H1 (cell line): Measurements from ENCODE around the gene TRIM58. TPM values are rescaled to one million over a fixed set of nuclear protein-coding genes. Genes with fewer than 3 reads are reported as not detected.

ENCODE experiments used
- CTCF ChIA-PET: fragments of 300-600 bp; sonication (Branson Sonifier 250); formaldehyde crosslinking; loops from one replicate; lab custom pipeline; 2021; ENCODE audit not compliant: partially characterized antibody; lab: Charles Lee
- POLR2A ChIA-PET: fragments of 300-600 bp; sonication (Branson Sonifier 250); formaldehyde crosslinking; loops from one replicate; lab custom pipeline; 2021; ENCODE audit warnings: inconsistent platforms; ENCODE audit not compliant: partially characterized antibody; lab: Charles Lee
- DNase-seq, 2 experiments: peaks; one replicate each; pipeline versions ENCODE4 v3.0.0 to v3.0.0-alpha.2; 2010 to 2022; ENCODE audit warnings: low spot score in 2 of 2, low read depth in 1 of 2, mixed read lengths in 1 of 2
- FAIRE-seq: peaks from 2 replicates; lab custom pipeline; 2011; peaks lifted over from hg19 to GRCh38; lab: Jason Lieb, UNC
- H2AFZ ChIP-seq: 2 replicates; pipeline ENCODE4 v1.8.1; 2012; ENCODE audit warnings: low read length, inconsistent platforms
- H2AK5ac ChIP-seq: 2 replicates; pipeline ENCODE4 v1.6.1; 2013; ENCODE audit warnings: low read depth, low read length
- H2BK120ac ChIP-seq: replicated peaks from 2 replicates; pipeline ENCODE3; 2013; ENCODE audit warnings: low read depth, low read length, inconsistent platforms
- H2BK12ac ChIP-seq: 2 replicates; pipeline ENCODE4 v1.6.1; 2013; ENCODE audit warnings: low read depth, low read length
- H2BK15ac ChIP-seq: 2 replicates; pipeline ENCODE4 v1.6.1; 2013; ENCODE audit warnings: low read length
- H2BK20ac ChIP-seq: 2 replicates; pipeline ENCODE4 v1.6.1; 2013; ENCODE audit warnings: low read length
- H2BK5ac ChIP-seq: 2 replicates; pipeline ENCODE4 v1.6.1; 2013; ENCODE audit warnings: low read depth, low read length
- H3K14ac ChIP-seq: 2 replicates; pipeline ENCODE4 v1.6.1; 2013; ENCODE audit warnings: inconsistent platforms; ENCODE audit not compliant: insufficient read length
- H3K18ac ChIP-seq: 2 replicates; pipeline ENCODE4 v1.6.1; 2013; ENCODE audit warnings: low read length; ENCODE audit errors: extremely low read depth
- H3K23ac ChIP-seq: 2 replicates; pipeline ENCODE4 v1.6.1; 2013; ENCODE audit warnings: inconsistent platforms; ENCODE audit not compliant: insufficient read length
- H3K23me2 ChIP-seq: 2 replicates; pipeline ENCODE4 v1.6.1; 2013; ENCODE audit warnings: low read depth, low read length
- H3K27ac ChIP-seq: 2 replicates; pipeline ENCODE4 v1.6.1; 2011; ENCODE audit warnings: low read depth, low read length, inconsistent platforms
- H3K27me3 ChIP-seq, 4 experiments: replicated peaks in 1 of 4; 1 replicate in 1 of 4; 2 replicates in 3 of 4; pipeline versions ENCODE4 v1.6.1 to v1.8.1; 2011 to 2013; ENCODE audit warnings: low read length in 3 of 4, mild to moderate bottlenecking in 3 of 4, inconsistent platforms in 2 of 4, mixed read lengths in 2 of 4, moderate library complexity in 1 of 4; ENCODE audit not compliant: control insufficient read depth in 3 of 4, insufficient read depth in 3 of 4; ENCODE audit errors: extremely low read depth in 1 of 4
- H3K36me3 ChIP-seq, 4 experiments: 2 replicates each; pipeline versions ENCODE4 v1.6.1 to v1.8.1; 2011 to 2013; ENCODE audit warnings: mild to moderate bottlenecking in 4 of 4, low read length in 3 of 4, moderate library complexity in 2 of 4, control low read depth in 1 of 4, inconsistent platforms in 1 of 4; ENCODE audit not compliant: insufficient read depth in 4 of 4, control insufficient read depth in 2 of 4
- H3K4ac ChIP-seq: replicated peaks from 2 replicates; pipeline ENCODE3; 2013; ENCODE audit warnings: low read length, low read depth, mixed read lengths, inconsistent platforms; ENCODE audit not compliant: insufficient read length
- H3K4me1 ChIP-seq, 4 experiments: replicated peaks in 1 of 4; 1 replicate in 1 of 4; 2 replicates in 3 of 4; pipeline versions ENCODE4 v1.6.1 to v1.8.1; 2011 to 2013; ENCODE audit warnings: low read length in 3 of 4, inconsistent platforms in 2 of 4, mixed read lengths in 1 of 4; ENCODE audit not compliant: insufficient read depth in 4 of 4, control insufficient read depth in 3 of 4
- H3K4me2 ChIP-seq, 2 experiments: 2 replicates each; pipeline versions ENCODE4 v1.6.1 to v1.8.1; 2011 to 2013; ENCODE audit warnings: low read depth in 2 of 2, low read length in 2 of 2, control low read depth in 1 of 2, inconsistent platforms in 1 of 2, mild to moderate bottlenecking in 1 of 2; ENCODE audit not compliant: insufficient read depth in 1 of 2
- H3K4me3 ChIP-seq, 4 experiments: fragments of 200-600, 300-600 bp in 1 of 4; sonication (generic), shearing (Covaris generic), sonication (Bioruptor Twin) in 1 of 4; 2 replicates each; pipeline versions ENCODE4 v1.5.1 to v1.8.1; 2011 to 2016; ENCODE audit warnings: low read length in 4 of 4, low read depth in 3 of 4, control low read depth in 2 of 4, inconsistent platforms in 2 of 4, mild to moderate bottlenecking in 2 of 4, mixed read lengths in 1 of 4, moderate library complexity in 1 of 4; ENCODE audit not compliant: insufficient read depth in 2 of 4; ENCODE audit errors: extremely low read depth in 1 of 4
- H3K56ac ChIP-seq: replicated peaks from 2 replicates; pipeline ENCODE3; 2013; ENCODE audit warnings: low read depth, mild to moderate bottlenecking, mixed read lengths, low read length, inconsistent platforms; ENCODE audit not compliant: insufficient read length
- H3K79me1 ChIP-seq: 2 replicates; pipeline ENCODE4 v1.6.1; 2013; ENCODE audit warnings: low read depth, low read length, control low read depth
- H3K79me2 ChIP-seq, 2 experiments: 2 replicates each; pipeline versions ENCODE4 v1.6.1 to v1.8.1; 2012 to 2013; ENCODE audit warnings: low read length in 2 of 2, mild to moderate bottlenecking in 2 of 2, inconsistent platforms in 1 of 2; ENCODE audit not compliant: insufficient read depth in 2 of 2, control insufficient read depth in 1 of 2
- H3K9ac ChIP-seq, 4 experiments: replicated peaks in 1 of 4; 1 replicate in 1 of 4; 2 replicates in 3 of 4; pipeline versions ENCODE4 v1.6.1 to v1.8.1; 2011 to 2013; ENCODE audit warnings: low read depth in 3 of 4, low read length in 3 of 4, control low read depth in 2 of 4, mild to moderate bottlenecking in 2 of 4, moderate library complexity in 2 of 4, inconsistent platforms in 1 of 4; ENCODE audit errors: extremely low read depth in 1 of 4
- H3K9me3 ChIP-seq, 2 experiments: 2 replicates each; pipeline versions ENCODE4 v1.6.1 to v1.8.1; 2012 to 2013; ENCODE audit warnings: mild to moderate bottlenecking in 2 of 2, moderate library complexity in 2 of 2, control low read depth in 1 of 2, inconsistent platforms in 1 of 2, low read depth in 1 of 2, low read length in 1 of 2, mixed read lengths in 1 of 2; ENCODE audit not compliant: insufficient read depth in 2 of 2
- H4K20me1 ChIP-seq, 2 experiments: replicated peaks in 1 of 2; 2 replicates each; pipeline versions ENCODE3 to v1.8.1; 2011 to 2013; ENCODE audit warnings: inconsistent platforms in 2 of 2, low read length in 2 of 2, mild to moderate bottlenecking in 1 of 2; ENCODE audit not compliant: insufficient read depth in 2 of 2, control insufficient read depth in 1 of 2
- H4K5ac ChIP-seq: 2 replicates; pipeline ENCODE4 v1.6.1; 2013; ENCODE audit warnings: low read length, low read depth, mixed read lengths, inconsistent platforms; ENCODE audit not compliant: insufficient read length
- H4K8ac ChIP-seq: 2 replicates; pipeline ENCODE4 v1.8.0; 2013; ENCODE audit warnings: mild to moderate bottlenecking, moderate library complexity, low read length, inconsistent platforms; ENCODE audit not compliant: insufficient read depth; ENCODE audit errors: extremely low read depth
- H4K91ac ChIP-seq: replicated peaks from 2 replicates; pipeline ENCODE3; 2013; ENCODE audit warnings: low read length, mixed read lengths, inconsistent platforms; ENCODE audit not compliant: insufficient read length
- BCL11A ChIP-seq, 2 experiments: IDR thresholded peaks; one replicate each; pipeline ENCODE4 v1.6.1; 2011; ENCODE audit warnings: low read depth in 2 of 2, low read length in 2 of 2, mild to moderate bottlenecking in 2 of 2
- CHD1 ChIP-seq: IDR thresholded peaks from 2 replicates; pipeline ENCODE4 v1.6.1; 2012; ENCODE audit warnings: low read depth, low read length, improper control_type of control experiment
- EP300 ChIP-seq, 2 experiments: IDR thresholded peaks; 1 replicate in 1 of 2; 2 replicates in 1 of 2; pipeline ENCODE4 v1.6.1; 2011 to 2012; ENCODE audit warnings: low read depth in 2 of 2, low read length in 2 of 2, mild to moderate bottlenecking in 2 of 2, borderline replicate concordance in 1 of 2, inconsistent platforms in 1 of 2, moderate library complexity in 1 of 2
- FOSL1 ChIP-seq: IDR thresholded peaks from 2 replicates; pipeline ENCODE4 v1.6.1; 2011; ENCODE audit warnings: mild to moderate bottlenecking, low read depth, low read length, moderate library complexity; ENCODE audit not compliant: insufficient read depth
- HDAC6 ChIP-seq: IDR thresholded peaks from one replicate; pipeline ENCODE4 v1.7.1; 2012; ENCODE audit warnings: low read depth, mild to moderate bottlenecking, inconsistent platforms, low read length, moderate library complexity
- RAD21 ChIP-seq, 2 experiments: IDR thresholded peaks in 1 of 2; conservative IDR thresholded peaks in 1 of 2; 2 replicates each; pipeline ENCODE4 v1.6.1; 2011; ENCODE audit warnings: low read depth in 2 of 2, low read length in 2 of 2, improper control_type of control experiment in 1 of 2, inconsistent platforms in 1 of 2, mild to moderate bottlenecking in 1 of 2, moderate library complexity in 1 of 2
- RXRA ChIP-seq: IDR thresholded peaks from 2 replicates; pipeline ENCODE4 v1.6.1; 2011; ENCODE audit warnings: low read depth, mild to moderate bottlenecking, low read length, moderate library complexity; ENCODE audit not compliant: insufficient read depth
- TAF7 ChIP-seq: optimal IDR thresholded peaks from 2 replicates; pipeline ENCODE3; 2011; ENCODE audit warnings: low read depth, mild to moderate bottlenecking, inconsistent platforms, low read length, moderate library complexity, borderline replicate concordance
- TEAD4 ChIP-seq: IDR thresholded peaks from 2 replicates; pipeline ENCODE4 v1.6.1; 2012; ENCODE audit warnings: low read depth, low read length, inconsistent platforms, mixed read lengths
- ZNF274 ChIP-seq: IDR thresholded peaks from 2 replicates; pipeline ENCODE4 v1.7.0; 2012; ENCODE audit warnings: low read length, borderline replicate concordance; ENCODE audit errors: extremely low read depth
- WGBS, 2 experiments: shearing (Covaris generic) in 1 of 2; methylation state at CpG; one replicate each; pipeline versions ENCODE4 v1.1.6 to v1.1.7; 2013 to 2015; ENCODE audit warnings: low lambda C conversion rate in 2 of 2, mixed read lengths in 2 of 2, inconsistent platforms in 1 of 2, low coverage in 1 of 2, missing lambda C conversion rate in 1 of 2; ENCODE audit not compliant: insufficient replicate concordance in 2 of 2, insufficient coverage in 1 of 2, insufficient read length in 1 of 2; ENCODE audit errors: extremely low coverage in 1 of 2, missing lambda C conversion rate in 1 of 2; 5-methylcytosine and 5-hydroxymethylcytosine counted together
- polyA plus RNA-seq, 7 experiments: library from polyadenylated mRNA; depleted of rRNA in 3 of 7; stranded (reverse) in 5 of 7; unstranded in 2 of 7; fragments of >200 nt in 5 of 7; fragments of 200-250 nt in 2 of 7; gene quantifications; 1 replicate in 5 of 7; 2 replicates in 1 of 7; 4 replicates in 1 of 7; pipeline versions ENCODE4 v1.2.1 to v1.2.3, GENCODE V29; 2011 to 2013; ENCODE audit warnings: missing spikeins in 2 of 7, mixed read lengths in 2 of 7
- total RNA-seq: library from RNA; stranded (reverse); fragmentation: NEBNext Ultra II Directional; extraction: Animal tissue kit (Norgen Biotek cat#: 25700); gene quantifications from 2 replicates; pipeline ENCODE4 v1.2.1, GENCODE V29; 2021
- TF ChIP-seq, protein P1 (sequence below): IDR thresholded peaks from 2 replicates; pipeline ENCODE4 v1.6.1; 2012; ENCODE audit warnings: low read length, inconsistent platforms

Gene TRIM58
- total and polyA plus RNA-seq, 2 of the 8 experiments (the other 6 are each of a cell fraction or from before 2014, with no cell fraction given): 2.8 TPM; not detected in 1

DNA sequence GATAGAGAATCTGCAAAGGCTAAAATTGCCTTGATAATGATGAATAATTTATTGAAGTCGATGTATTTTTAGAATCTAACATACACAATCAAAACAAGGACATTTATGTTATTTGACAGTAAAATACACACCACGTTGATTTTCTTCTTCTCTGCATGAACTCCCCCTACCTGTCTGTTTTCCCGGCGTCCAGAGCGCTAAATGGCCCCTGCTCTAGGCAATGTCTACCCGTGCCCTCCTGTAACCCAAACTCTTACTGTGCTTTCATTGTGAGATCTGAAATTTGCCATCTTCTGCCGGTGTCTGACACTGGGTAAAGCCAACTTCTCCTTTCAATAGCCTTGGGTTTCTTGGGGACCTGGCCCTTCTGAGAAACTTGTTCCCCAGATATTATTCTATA, 8.6 kb upstream of the TRIM58 start:
- H3K36me3 ChIP-seq: no peaks in the 10 kb centered on the region
- H3K56ac ChIP-seq: no peak overlapping the region
- 79% methylated on average over 7 of the region's 7 CpGs; no CpG with 5 or more reads in 1 of the 2 experiments for WGBS, 2 experiments
- H3K4me2 ChIP-seq: no peak overlapping the region
- H3K23me2 ChIP-seq: no peaks in the 10 kb centered on the region
- no peak overlapping the region for H3K23ac ChIP-seq
- H2AK5ac ChIP-seq: no peak overlapping the region
- H3K27ac ChIP-seq: no peak overlapping the region
- POLR2A ChIA-PET: no interaction called here
- H4K91ac ChIP-seq: no peak overlapping the region
- H3K14ac ChIP-seq: no peak overlapping the region
- no peak overlapping the region for H2AFZ ChIP-seq
- H4K20me1 ChIP-seq: no peaks in the 10 kb centered on the region
- DNase-seq: no peak
- H2BK120ac ChIP-seq: no peak overlapping the region
- H3K9me3 ChIP-seq: peaks cover 59 to 90% of the 10 kb centered on the region in 2 experiments
- peaks cover 0 to 5% (median 0%) of the 10 kb centered on the region in 4 experiments; a peak in 1 of 7 replicates for H3K4me1 ChIP-seq
- H3K4ac ChIP-seq: no peak overlapping the region
- CTCF ChIA-PET: no interaction called here
- no peak overlapping the region for H2BK15ac ChIP-seq
- H3K4me3 ChIP-seq: no peak overlapping the region
- no peak overlapping the region for H2BK5ac ChIP-seq
- no peak overlapping the region for H2BK12ac ChIP-seq
- H3K27me3 ChIP-seq: no peaks in the 10 kb centered on the region
- no peak overlapping the region for H3K9ac ChIP-seq
- no peaks in the 10 kb centered on the region for H3K79me2 ChIP-seq
- no peak overlapping the region for H4K8ac ChIP-seq
- H3K79me1 ChIP-seq: no peaks in the 10 kb centered on the region
- no peak overlapping the region for H2BK20ac ChIP-seq
- TF ChIP-seq FOSL1 (no peak), RXRA (no peak), TEAD4 (no peak), TAF7 (no peak), ZNF274 (no peak), RAD21 (IDR thresholded peaks at IDR 0.05 in 1 of 2, conservative IDR thresholded peaks at IDR 0.05 in 1 of 2; ENCODE audit: low read depth in 2 of 2, low read length in 2 of 2) (no peak), HDAC6 (no peak), EP300 (IDR thresholded peaks at IDR 0.05; ENCODE audit: borderline replicate concordance in 1 of 2, low read depth in 2 of 2, low read length in 2 of 2) (no peak), BCL11A (IDR thresholded peaks at IDR 0.05; ENCODE audit: low read depth in 2 of 2, low read length in 2 of 2) (no peak), CHD1 (no peak)
- TF ChIP-seq, protein P1, sequence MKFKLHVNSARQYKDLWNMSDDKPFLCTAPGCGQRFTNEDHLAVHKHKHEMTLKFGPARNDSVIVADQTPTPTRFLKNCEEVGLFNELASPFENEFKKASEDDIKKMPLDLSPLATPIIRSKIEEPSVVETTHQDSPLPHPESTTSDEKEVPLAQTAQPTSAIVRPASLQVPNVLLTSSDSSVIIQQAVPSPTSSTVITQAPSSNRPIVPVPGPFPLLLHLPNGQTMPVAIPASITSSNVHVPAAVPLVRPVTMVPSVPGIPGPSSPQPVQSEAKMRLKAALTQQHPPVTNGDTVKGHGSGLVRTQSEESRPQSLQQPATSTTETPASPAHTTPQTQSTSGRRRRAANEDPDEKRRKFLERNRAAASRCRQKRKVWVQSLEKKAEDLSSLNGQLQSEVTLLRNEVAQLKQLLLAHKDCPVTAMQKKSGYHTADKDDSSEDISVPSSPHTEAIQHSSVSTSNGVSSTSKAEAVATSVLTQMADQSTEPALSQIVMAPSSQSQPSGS: no peak
- TF ChIP-seq, all 59 proteins: peak for 0
- no peak overlapping the region for H3K18ac ChIP-seq
- FAIRE-seq: no peak
- no peak overlapping the region for H4K5ac ChIP-seq
